ENCODE results near the gene TMEM79.

The TMEM79 gene

GRCh38 chr1:156262461-156263287 lies 21.5 kb upstream of the TMEM79 start:
- no peak for DNase-seq (ENCODE audit: low read depth)

- DNase-seq (ENCODE audit: low read depth): no peak
These were observed 20.9 kb upstream of the TMEM79 start for GRCh38 chr1:156263288-156263655.

GRCh38 chr1:156266051-156266450 lies 18.1 kb upstream of the TMEM79 start:
- no peak for DNase-seq (ENCODE audit: low read depth)

GRCh38 chr1:156268336-156268735 lies 15.8 kb upstream of the TMEM79 start:
- DNase-seq (ENCODE audit: low read depth): no peak

- DNase-seq (ENCODE audit: low read depth): no peak
These were observed 13.8 kb upstream of the TMEM79 start for GRCh38 chr1:156270314-156270713.

- DNase-seq (ENCODE audit: low read depth): no peak
These were observed 7.6 kb upstream of the TMEM79 start for GRCh38 chr1:156276532-156276931.

- no peak for DNase-seq (ENCODE audit: low read depth)
These were observed 7.2 kb upstream of the TMEM79 start for GRCh38 chr1:156276966-156277381.

GRCh38 chr1:156279837-156280236 lies 4.3 kb upstream of the TMEM79 start:
- DNase-seq (ENCODE audit: low read depth): no peak

- no peak for DNase-seq (ENCODE audit: low read depth)
These were observed 2.8 kb upstream of the TMEM79 start for GRCh38 chr1:156281281-156281680.

- DNase-seq (ENCODE audit: low read depth): no peak
These were observed 2.2 kb upstream of the TMEM79 start for GRCh38 chr1:156281693-156282478.

GRCh38 chr1:156282479-156283222 lies 1.5 kb upstream of the TMEM79 start, which contains the start of gene SMG5:
Gene SMG5 (minus strand): TSS chr1:156282825. CDS start chr1:156282680, 145 bp downstream.
- peak; percentile 88 for DNase-seq (ENCODE audit: low read depth)

- DNase-seq (ENCODE audit: low read depth): no peak
These were observed 604 bp upstream of the TMEM79 start for GRCh38 chr1:156283521-156283920.

- no peak for DNase-seq (ENCODE audit: low read depth)
These were observed 632 bp downstream of the TMEM79 start for GRCh38 chr1:156284757-156285156.

GRCh38 chr1:156285437-156285836 lies 1.3 kb downstream of the TMEM79 start:
- no peak for DNase-seq (ENCODE audit: low read depth)

- DNase-seq (ENCODE audit: low read depth): no peak
These were observed 1.9 kb downstream of the TMEM79 start for GRCh38 chr1:156286061-156286460.

- no peak for DNase-seq (ENCODE audit: low read depth)
These were observed 5.7 kb downstream of the TMEM79 start for GRCh38 chr1:156289857-156290256.

GRCh38 chr1:156291226-156292061 lies 7.3 kb downstream of the TMEM79 start:
- DNase-seq (ENCODE audit: low read depth): no peak

GRCh38 chr1:156293098-156293434 lies 8.9 kb downstream of the TMEM79 start:
- DNase-seq (ENCODE audit: low read depth): no peak

- no peak for DNase-seq (ENCODE audit: low read depth)
These were observed 9.8 kb downstream of the TMEM79 start for GRCh38 chr1:156293895-156294294.

GRCh38 chr1:156295391-156295947 lies 11.3 kb downstream of the TMEM79 start, which contains the start of gene GLMP:
Gene GLMP (minus strand): TSS chr1:156295679. CDS start chr1:156295645, 34 bp downstream.
- DNase-seq (ENCODE audit: low read depth): peak; percentile 36

- DNase-seq (ENCODE audit: low read depth): no peak
These were observed 14.8 kb downstream of the TMEM79 start, which contains the start of gene VHLL for GRCh38 chr1:156298852-156299357. Gene VHLL (minus strand): TSS chr1:156299307. CDS start chr1:156299189, 118 bp downstream.
